ENCODE measurements around the gene PACRG. TPM values are rescaled to one million over a fixed set of nuclear protein-coding genes. Genes with fewer than 3 reads are reported as not detected.

The PACRG gene
- polyA plus RNA-seq, 3 donors, result 14.2 to 16.6 (median 16.4) TPM

GRCh38 chr6:163321717-163322116, 593.9 kb downstream of the PACRG start:
- no peak for DNase-seq (ENCODE audit: extremely low read depth in 1 of 11, low read depth in 9 of 11, low spot score in 4 of 11)

- DNase-seq (ENCODE audit: extremely low read depth in 1 of 11, low read depth in 9 of 11, low spot score in 4 of 11), result no peak
Observed at GRCh38 chr6:163323274-163323673, 595.5 kb downstream of the PACRG start.

GRCh38 chr6:163323705-163324104, 595.9 kb downstream of the PACRG start:
- DNase-seq (ENCODE audit: extremely low read depth in 1 of 11, low read depth in 9 of 11, low spot score in 4 of 11), result no peak

- DNase-seq (ENCODE audit: extremely low read depth in 1 of 11, low read depth in 9 of 11, low spot score in 4 of 11), result no peak
Observed at GRCh38 chr6:163324326-163324687, 596.5 kb downstream of the PACRG start.

- DNase-seq (ENCODE audit: extremely low read depth in 1 of 11, low read depth in 9 of 11, low spot score in 4 of 11), result no peak
Observed at GRCh38 chr6:163324688-163325389, 597.1 kb downstream of the PACRG start.

GRCh38 chr6:163325390-163325784, 597.6 kb downstream of the PACRG start:
- DNase-seq (ENCODE audit: extremely low read depth in 1 of 11, low read depth in 9 of 11, low spot score in 4 of 11), result no peak

GRCh38 chr6:163327165-163327880, 599.5 kb downstream of the PACRG start:
- no peak for DNase-seq (ENCODE audit: extremely low read depth in 1 of 11, low read depth in 9 of 11, low spot score in 4 of 11)

GRCh38 chr6:163327921-163328320, 600.1 kb downstream of the PACRG start:
- DNase-seq (ENCODE audit: extremely low read depth in 1 of 11, low read depth in 9 of 11, low spot score in 4 of 11), result no peak

- no peak for DNase-seq (ENCODE audit: extremely low read depth in 1 of 11, low read depth in 9 of 11, low spot score in 4 of 11)
Observed at GRCh38 chr6:163328411-163328810, 600.6 kb downstream of the PACRG start.

GRCh38 chr6:163329991-163330390, 602.2 kb downstream of the PACRG start:
- no peak for DNase-seq (ENCODE audit: extremely low read depth in 1 of 11, low read depth in 9 of 11, low spot score in 4 of 11)

- no peak for DNase-seq (ENCODE audit: extremely low read depth in 1 of 11, low read depth in 9 of 11, low spot score in 4 of 11)
Observed at GRCh38 chr6:163331245-163331644, 603.5 kb downstream of the PACRG start.

GRCh38 chr6:163332575-163332974, 604.8 kb downstream of the PACRG start:
- no peak for DNase-seq (ENCODE audit: extremely low read depth in 1 of 11, low read depth in 9 of 11, low spot score in 4 of 11)

GRCh38 chr6:163333038-163333437, 605.3 kb downstream of the PACRG start:
- DNase-seq (ENCODE audit: extremely low read depth in 1 of 11, low read depth in 9 of 11, low spot score in 4 of 11), result no peak

GRCh38 chr6:163333701-163334663, 606.2 kb downstream of the PACRG start:
- DNase-seq (ENCODE audit: extremely low read depth in 1 of 11, low read depth in 9 of 11, low spot score in 4 of 11), result no peak

GRCh38 chr6:163335056-163335455, 607.3 kb downstream of the PACRG start:
- DNase-seq (ENCODE audit: extremely low read depth in 1 of 11, low read depth in 9 of 11, low spot score in 4 of 11), result no peak

- DNase-seq (ENCODE audit: extremely low read depth in 1 of 11, low read depth in 9 of 11, low spot score in 4 of 11), result peak in 6 of 11 donors; percentile 46 to 65 (median 56)
Observed at GRCh38 chr6:163335671-163336545, 608.1 kb downstream of the PACRG start.

GRCh38 chr6:163336961-163337360, 609.2 kb downstream of the PACRG start:
- no peak for DNase-seq (ENCODE audit: extremely low read depth in 1 of 11, low read depth in 9 of 11, low spot score in 4 of 11)

GRCh38 chr6:163337958-163338357, 610.2 kb downstream of the PACRG start:
- DNase-seq (ENCODE audit: extremely low read depth in 1 of 11, low read depth in 9 of 11, low spot score in 4 of 11), result no peak

Measured in renal cortex interstitium (tissue), 11 donors.